ENCODE data around the gene DUSP3.

DUSP3 gene

GRCh38 chr17:43722870-43723665 lies 55.7 kb downstream of the DUSP3 start:
- DNase-seq: no peak

- DNase-seq: no peak
Measured at GRCh38 chr17:43722269-43722619, 56.5 kb downstream of the DUSP3 start.

GRCh38 chr17:43721537-43722268 lies 57.1 kb downstream of the DUSP3 start:
- DNase-seq: no peak

GRCh38 chr17:43720311-43721060 lies 58.3 kb downstream of the DUSP3 start:
- DNase-seq: no peak

- DNase-seq: no peak
Measured at GRCh38 chr17:43719578-43719977, 59.2 kb downstream of the DUSP3 start.

- DNase-seq: no peak
Measured at GRCh38 chr17:43718544-43718943, 60.2 kb downstream of the DUSP3 start.

GRCh38 chr17:43717913-43718312 lies 60.9 kb downstream of the DUSP3 start:
- DNase-seq: no peak
